IMR-90 (cell line): ENCODE measurements around the gene TAS1R1. TPM values are rescaled to one million over a fixed set of nuclear protein-coding genes. Genes with fewer than 3 reads are reported as not detected.

Source experiments
- ATAC-seq: fragments of 200-7000 bp; cut with Tn5 transposase; 2 replicates; pipeline ENCODE4 v1.9.1; 2020; ENCODE audit warnings: low read depth, mild to moderate bottlenecking, moderate library complexity
- BruUV-seq: library from RNA; stranded (reverse); fragments of 400-500 nt; replicated peaks from 2 replicates; lab custom pipeline; 2021; lab: Mats Ljungman, UMichigan
- CTCF ChIA-PET: fragments of 300-600 bp; formaldehyde crosslinking; extraction: SDS; loops from one replicate; lab custom pipeline; 2021; ENCODE audit warnings: antibody characterized with exemption; lab: Yijun Ruan, JAX
- POLR2A ChIA-PET: fragments of 300-600 bp; sonication (Branson Sonifier 250); formaldehyde crosslinking; loops from one replicate; lab custom pipeline; 2022; ENCODE audit warnings: antibody characterized with exemption; ENCODE audit not compliant: unreplicated experiment; lab: Charles Lee
- DNase-seq: peaks from one replicate; pipeline ENCODE4 v3.0.0; 2013
- H2AFZ ChIP-seq: replicated peaks from 2 replicates; pipeline ENCODE3; 2013; ENCODE audit warnings: low read length, mild to moderate bottlenecking; ENCODE audit not compliant: poor library complexity
- H2AK5ac ChIP-seq: 2 replicates; pipeline ENCODE4 v1.6.1; 2013; ENCODE audit warnings: low read depth, low read length, inconsistent platforms
- H2AK9ac ChIP-seq: replicated peaks from 2 replicates; pipeline ENCODE3; 2013; ENCODE audit warnings: mild to moderate bottlenecking, low read depth, low read length, moderate library complexity; ENCODE audit not compliant: poor library complexity
- H2BK120ac ChIP-seq: 2 replicates; pipeline ENCODE4 v1.6.1; 2013; ENCODE audit warnings: low read depth, low read length, inconsistent platforms
- H2BK15ac ChIP-seq: 3 replicates; pipeline ENCODE4 v1.6.1; 2013; ENCODE audit warnings: low read depth, low read length, inconsistent platforms
- H2BK20ac ChIP-seq: 2 replicates; pipeline ENCODE4 v1.6.1; 2013; ENCODE audit warnings: low read depth, mild to moderate bottlenecking, inconsistent platforms, low read length, moderate library complexity
- H2BK5ac ChIP-seq: 2 replicates; pipeline ENCODE4 v1.6.1; 2013; ENCODE audit warnings: mild to moderate bottlenecking, low read depth, low read length, inconsistent platforms; ENCODE audit not compliant: poor library complexity, severe bottlenecking
- H3K14ac ChIP-seq: replicated peaks from 2 replicates; pipeline ENCODE4 v1.6.1; 2013; ENCODE audit warnings: low read depth, low read length, inconsistent platforms
- H3K18ac ChIP-seq: 2 replicates; pipeline ENCODE4 v1.6.1; 2013; ENCODE audit warnings: low read depth, low read length, control low read depth
- H3K23ac ChIP-seq: 2 replicates; pipeline ENCODE4 v1.6.1; 2013; ENCODE audit warnings: low read depth, low read length, inconsistent platforms
- H3K27ac ChIP-seq: 2 replicates; pipeline ENCODE4 v1.5.1; 2013; ENCODE audit warnings: mild to moderate bottlenecking, control low read depth, low read length; ENCODE audit not compliant: insufficient read depth
- H3K27me3 ChIP-seq: 2 replicates; pipeline ENCODE4 v1.6.1; 2013; ENCODE audit warnings: low read length; ENCODE audit not compliant: control insufficient read depth, insufficient read depth
- H3K36me3 ChIP-seq: 2 replicates; pipeline ENCODE4 v1.6.1; 2013; ENCODE audit warnings: low read length, mixed read lengths; ENCODE audit not compliant: control insufficient read depth, insufficient read depth
- H3K4ac ChIP-seq: 2 replicates; pipeline ENCODE4 v1.6.1; 2013; ENCODE audit warnings: low read depth, low read length, inconsistent platforms
- H3K4me1 ChIP-seq: 2 replicates; pipeline ENCODE4 v1.6.1; 2013; ENCODE audit warnings: low read length, mixed read lengths; ENCODE audit not compliant: control insufficient read depth, insufficient read depth
- H3K4me2 ChIP-seq: 2 replicates; pipeline ENCODE4 v1.6.1; 2013; ENCODE audit warnings: low read depth, mild to moderate bottlenecking, control low read depth, low read length, moderate library complexity
- H3K4me3 ChIP-seq: 2 replicates; pipeline ENCODE4 v1.5.1; 2013; ENCODE audit warnings: low read depth, mild to moderate bottlenecking, control low read depth, low read length, moderate library complexity; ENCODE audit not compliant: insufficient read depth
- H3K56ac ChIP-seq: 2 replicates; pipeline ENCODE4 v1.6.1; 2013; ENCODE audit warnings: low read length, inconsistent platforms; ENCODE audit not compliant: insufficient read depth; ENCODE audit errors: extremely low read depth
- H3K79me1 ChIP-seq, 2 experiments: 2 replicates each; pipeline ENCODE4 v1.6.1; 2013; ENCODE audit warnings: low read length in 2 of 2, inconsistent platforms in 1 of 2, low read depth in 1 of 2
- H3K9ac ChIP-seq: 2 replicates; pipeline ENCODE4 v1.6.1; 2013; ENCODE audit warnings: low read depth, low read length, control low read depth
- H3K9me1 ChIP-seq: 2 replicates; pipeline ENCODE4 v1.6.1; 2013; ENCODE audit warnings: low read length, inconsistent platforms; ENCODE audit not compliant: insufficient read depth
- H3K9me3 ChIP-seq: 2 replicates; pipeline ENCODE4 v1.6.1; 2013; ENCODE audit warnings: low read length; ENCODE audit not compliant: control insufficient read depth, insufficient read depth
- H4K20me1 ChIP-seq: 2 replicates; pipeline ENCODE4 v1.6.1; 2013; ENCODE audit warnings: low read length, inconsistent platforms; ENCODE audit not compliant: insufficient read depth
- H4K5ac ChIP-seq: 2 replicates; pipeline ENCODE4 v1.6.1; 2013; ENCODE audit warnings: mild to moderate bottlenecking, low read depth, low read length, control low read depth
- H4K8ac ChIP-seq, 2 experiments: 2 replicates each; pipeline ENCODE4 v1.6.1; 2013; ENCODE audit warnings: low read depth in 2 of 2, low read length in 2 of 2, control low read depth in 1 of 2, inconsistent platforms in 1 of 2
- H4K91ac ChIP-seq: 2 replicates; pipeline ENCODE4 v1.6.1; 2013; ENCODE audit warnings: low read depth, low read length, inconsistent platforms; ENCODE audit not compliant: insufficient read depth
- CEBPB ChIP-seq: IDR thresholded peaks from 2 replicates; pipeline ENCODE4 v1.6.1; 2012; ENCODE audit warnings: low read depth, low read length, improper control_type of control experiment
- CHD1 ChIP-seq: IDR thresholded peaks from 2 replicates; pipeline ENCODE4 v1.6.1; 2012; ENCODE audit warnings: low read depth, low read length, improper control_type of control experiment
- ELK1 ChIP-seq: fragments of 150-350 bp; IDR thresholded peaks from 2 replicates; pipeline ENCODE4 v1.6.1; 2016; ENCODE audit warnings: low read depth, mild to moderate bottlenecking, low read length, moderate library complexity, borderline replicate concordance
- FOS ChIP-seq: fragments of 150-350 bp; IDR thresholded peaks from 2 replicates; pipeline ENCODE4 v1.6.1; 2016; ENCODE audit warnings: low read depth, low read length
- MAFK ChIP-seq: IDR thresholded peaks from 2 replicates; pipeline ENCODE4 v1.6.1; 2012; ENCODE audit warnings: low read depth, low read length, improper control_type of control experiment
- MAZ ChIP-seq: IDR thresholded peaks from 2 replicates; pipeline ENCODE4 v1.6.1; 2012; ENCODE audit warnings: low read depth, mild to moderate bottlenecking, low read length, improper control_type of control experiment, moderate library complexity, borderline replicate concordance
- MXI1 ChIP-seq: IDR thresholded peaks from 2 replicates; pipeline ENCODE4 v1.6.1; 2012; ENCODE audit warnings: low read depth, mild to moderate bottlenecking, low read length, moderate library complexity, borderline replicate concordance
- NFE2L2 ChIP-seq: fragments of 150-350 bp; IDR thresholded peaks from 2 replicates; pipeline ENCODE4 v1.6.1; 2016; ENCODE audit warnings: low read depth, mild to moderate bottlenecking, low read length
- POLR2A ChIP-seq: IDR thresholded peaks from 2 replicates; pipeline ENCODE4 v1.6.1; 2012; ENCODE audit warnings: mild to moderate bottlenecking, low read depth, low read length
- RAD21 ChIP-seq: IDR thresholded peaks from 2 replicates; pipeline ENCODE4 v1.6.1; 2012; ENCODE audit warnings: low read length, improper control_type of control experiment
- RFX5 ChIP-seq: IDR thresholded peaks from 2 replicates; pipeline ENCODE4 v1.8.0; 2012; ENCODE audit warnings: low read depth, mild to moderate bottlenecking, low read length, moderate library complexity
- SMC3 ChIP-seq: fragments of 150-350 bp; IDR thresholded peaks from 2 replicates; pipeline ENCODE4 v1.6.1; 2016; ENCODE audit warnings: low read depth, mild to moderate bottlenecking, antibody characterized with exemption, low read length, moderate library complexity
- WGBS, 2 experiments: methylation state at CpG; one replicate each; pipeline versions ENCODE4 v1.1.5 to v1.1.7; 2013; ENCODE audit warnings: missing lambda C conversion rate in 2 of 2; ENCODE audit not compliant: insufficient read length in 1 of 2; ENCODE audit errors: extremely low coverage in 2 of 2; 5-methylcytosine and 5-hydroxymethylcytosine counted together
- dilution Hi-C: fragments of 300-500 bp; cut with HindIII; formaldehyde crosslinking; loops from one replicate; pipeline ENCODE4 v1.14.3; 2018; ENCODE audit warnings: low sequenced_read_pairs; ENCODE audit not compliant: unreplicated experiment
- in situ Hi-C: fragments of 300-500 bp; cut with MboI; formaldehyde crosslinking; loops from 3 replicates; pipeline ENCODE4 v1.14.3; 2019; ENCODE audit warnings: low sequenced_read_pairs, inconsistent platforms, mixed read lengths
- intact Hi-C: fragments of 100-400 bp; cut with micrococcal nuclease; formaldehyde crosslinking; loops from 2 replicates; pipeline ENCODE4 v1.10.0; 2022
- polyA plus RNA-seq, 3 experiments: library from polyadenylated mRNA; depleted of rRNA; stranded (reverse); fragments of >200 nt; gene quantifications; 2 replicates each; pipeline ENCODE4 v1.2.3, GENCODE V29; 2012; ENCODE audit warnings: low replicate concordance in 1 of 3
- total RNA-seq: library from RNA; depleted of rRNA; stranded (reverse); fragments of >200 nt; gene quantifications from 2 replicates; pipeline ENCODE4 v1.2.3, GENCODE V29; 2012
- TF ChIP-seq, protein P1 (sequence below): fragments of 150-350 bp; IDR thresholded peaks from 2 replicates; pipeline ENCODE4 v1.6.1; 2017; ENCODE audit warnings: mild to moderate bottlenecking, antibody characterized with exemption, low read length, low read depth
- TF ChIP-seq, protein P2 (sequence below): conservative IDR thresholded peaks from 2 replicates; pipeline ENCODE4 v1.5.1; 2012; ENCODE audit warnings: mild to moderate bottlenecking, low read depth, low read length, improper control_type of control experiment

Gene TAS1R1
- total and polyA plus RNA-seq, 2 of the 4 experiments (the other 2 are of a cell fraction) = 0.05 TPM; not detected in 1

DNA sequence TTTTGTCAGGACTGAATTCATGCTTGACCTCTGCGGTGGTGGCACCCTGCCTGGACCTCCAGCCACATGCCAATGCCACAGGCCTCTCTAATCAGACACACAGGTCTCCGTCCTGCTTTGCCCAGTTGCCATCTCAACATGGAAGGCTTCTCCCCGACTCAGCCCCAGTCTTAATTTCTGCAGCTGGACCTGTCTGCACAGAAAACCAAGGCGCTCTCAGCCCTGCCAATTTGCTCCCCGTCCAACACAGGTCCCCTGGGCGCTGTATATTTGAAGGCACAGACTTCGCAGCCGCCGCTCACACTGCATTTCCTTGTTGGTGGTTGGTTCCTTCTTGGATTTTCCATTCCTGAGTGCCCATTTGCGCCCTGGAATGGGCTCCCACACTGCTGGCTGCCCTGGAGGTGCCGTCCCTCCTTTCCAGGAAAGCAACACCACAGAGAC lies 35.6 kb upstream of the TAS1R1 start:
- no peak for ATAC-seq
- Histone ChIP-seq H3K4me3 (no peak overlapping the region), H2BK120ac (no peak overlapping the region), H4K91ac (no peak overlapping the region), H3K4me1 (peaks cover 11% of the 10 kb centered on the region), H2AK9ac (no peak overlapping the region), H4K5ac (no peak overlapping the region), H4K8ac (no peak overlapping the region), H3K14ac (no peak overlapping the region), H3K79me1 (no peaks in the 10 kb centered on the region), H3K23ac (no peak overlapping the region), H2AK5ac (no peak overlapping the region), H3K27me3 (no peaks in the 10 kb centered on the region), H3K4me2 (no peak overlapping the region), H2AFZ (peak overlapping the region; percentile 26), H3K36me3 (peaks cover 2% of the 10 kb centered on the region; the same call in 1 of the 2 replicates), H4K20me1 (no peaks in the 10 kb centered on the region), H2BK15ac (no peak overlapping the region), H3K27ac (no peak overlapping the region), H3K4ac (no peak overlapping the region), H3K18ac (no peak overlapping the region), H3K56ac (no peak overlapping the region), H3K9me3 (no peaks in the 10 kb centered on the region), H2BK20ac (no peak overlapping the region), H3K9me1 (peaks cover 6% of the 10 kb centered on the region; the same call in 1 of the 2 replicates), H2BK5ac (no peak overlapping the region), H3K9ac (no peak overlapping the region)
- dilution Hi-C loops = no loop called here
- ChIA-PET CTCF (no interaction called here), POLR2A (no interaction called here)
- intact Hi-C loops = no loop called here
- 71% methylated on average over 3 of the region's 11 CpGs; no CpG with 5 or more reads in 1 of the 2 experiments for WGBS, 2 experiments
- BruUV-seq = no TSS peak
- no peak for TF ChIP-seq RFX5
- no peak for TF ChIP-seq MXI1
- TF ChIP-seq, protein P1, sequence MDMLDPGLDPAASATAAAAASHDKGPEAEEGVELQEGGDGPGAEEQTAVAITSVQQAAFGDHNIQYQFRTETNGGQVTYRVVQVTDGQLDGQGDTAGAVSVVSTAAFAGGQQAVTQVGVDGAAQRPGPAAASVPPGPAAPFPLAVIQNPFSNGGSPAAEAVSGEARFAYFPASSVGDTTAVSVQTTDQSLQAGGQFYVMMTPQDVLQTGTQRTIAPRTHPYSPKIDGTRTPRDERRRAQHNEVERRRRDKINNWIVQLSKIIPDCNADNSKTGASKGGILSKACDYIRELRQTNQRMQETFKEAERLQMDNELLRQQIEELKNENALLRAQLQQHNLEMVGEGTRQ = no peak
- no peak for TF ChIP-seq MAFK
- no peak for TF ChIP-seq RAD21
- no peak for TF ChIP-seq POLR2A
- no peak for TF ChIP-seq FOS
- TF ChIP-seq MAZ = no peak
- TF ChIP-seq NFE2L2 = no peak
- no peak for TF ChIP-seq ELK1
- no peak for TF ChIP-seq CEBPB
- no peak for TF ChIP-seq SMC3
- TF ChIP-seq, protein P2, sequence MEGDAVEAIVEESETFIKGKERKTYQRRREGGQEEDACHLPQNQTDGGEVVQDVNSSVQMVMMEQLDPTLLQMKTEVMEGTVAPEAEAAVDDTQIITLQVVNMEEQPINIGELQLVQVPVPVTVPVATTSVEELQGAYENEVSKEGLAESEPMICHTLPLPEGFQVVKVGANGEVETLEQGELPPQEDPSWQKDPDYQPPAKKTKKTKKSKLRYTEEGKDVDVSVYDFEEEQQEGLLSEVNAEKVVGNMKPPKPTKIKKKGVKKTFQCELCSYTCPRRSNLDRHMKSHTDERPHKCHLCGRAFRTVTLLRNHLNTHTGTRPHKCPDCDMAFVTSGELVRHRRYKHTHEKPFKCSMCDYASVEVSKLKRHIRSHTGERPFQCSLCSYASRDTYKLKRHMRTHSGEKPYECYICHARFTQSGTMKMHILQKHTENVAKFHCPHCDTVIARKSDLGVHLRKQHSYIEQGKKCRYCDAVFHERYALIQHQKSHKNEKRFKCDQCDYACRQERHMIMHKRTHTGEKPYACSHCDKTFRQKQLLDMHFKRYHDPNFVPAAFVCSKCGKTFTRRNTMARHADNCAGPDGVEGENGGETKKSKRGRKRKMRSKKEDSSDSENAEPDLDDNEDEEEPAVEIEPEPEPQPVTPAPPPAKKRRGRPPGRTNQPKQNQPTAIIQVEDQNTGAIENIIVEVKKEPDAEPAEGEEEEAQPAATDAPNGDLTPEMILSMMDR = no peak
- TF ChIP-seq CHD1 = no peak
- in situ Hi-C loops = no loop called here
- DNase-seq = no peak
